Natural killer cell (primary cell): Measurements from ENCODE around the gene TMEM108. TPM values are rescaled to one million over a fixed set of nuclear protein-coding genes. Genes with fewer than 3 reads are reported as not detected.

Source experiments
- ATAC-seq, 3 donors: fragments of 150-1000 bp in 2 of 3; fragments of 200-7000 bp in 1 of 3; cut with Tn5 transposase; 1 replicate in 1 of 3; 2 replicates in 2 of 3; pipeline ENCODE4 v1.10.0; 2021; ENCODE audit warnings: mild to moderate bottlenecking in 2 of 3, moderate library complexity in 2 of 3
- DNase-seq, 2 donors: peaks; one replicate each; pipeline versions ENCODE4 v3.0.0 to v3.0.0-alpha.2; 2013 to 2021; ENCODE audit warnings: mixed read lengths in 1 of 2
- H3K27ac ChIP-seq: one replicate; pipeline ENCODE4 v1.5.1; 2013; ENCODE audit warnings: mild to moderate bottlenecking, low read length
- H3K27me3 ChIP-seq: one replicate; pipeline ENCODE4 v1.6.1; 2013; ENCODE audit warnings: low read length; ENCODE audit not compliant: control insufficient read depth, insufficient read depth
- H3K36me3 ChIP-seq: one replicate; pipeline ENCODE4 v1.6.1; 2013; ENCODE audit warnings: low read length; ENCODE audit not compliant: control insufficient read depth, insufficient read depth
- H3K4me1 ChIP-seq: one replicate; pipeline ENCODE4 v1.6.1; 2013; ENCODE audit warnings: low read length; ENCODE audit not compliant: control insufficient read depth, insufficient read depth
- H3K4me3 ChIP-seq: one replicate; pipeline ENCODE4 v1.5.1; 2013; ENCODE audit warnings: low read length
- H3K9me3 ChIP-seq: one replicate; pipeline ENCODE4 v1.6.1; 2013; ENCODE audit warnings: low read length; ENCODE audit not compliant: control insufficient read depth, insufficient read depth
- H3K27ac Mint-ChIP-seq, 2 donors: one replicate each; pipeline ENCODE4 v1.8.0; 2022; ENCODE audit warnings: mild to moderate bottlenecking in 2 of 2, mixed read lengths in 2 of 2, moderate library complexity in 1 of 2
- H3K27me3 Mint-ChIP-seq, 2 donors: one replicate each; pipeline ENCODE4 v1.8.0; 2022; ENCODE audit warnings: low read depth in 2 of 2, mixed read lengths in 2 of 2
- H3K36me3 Mint-ChIP-seq: one replicate; pipeline ENCODE4 v1.8.0; 2022; ENCODE audit warnings: mixed read lengths
- H3K4me1 Mint-ChIP-seq, 2 donors: one replicate each; pipeline ENCODE4 v1.8.0; 2022; ENCODE audit warnings: mixed read lengths in 2 of 2
- H3K4me3 Mint-ChIP-seq: one replicate; pipeline ENCODE4 v1.8.0; 2022; ENCODE audit warnings: mild to moderate bottlenecking, moderate library complexity, mixed read lengths
- H3K9me3 Mint-ChIP-seq, 2 donors: one replicate each; pipeline ENCODE4 v1.8.0; 2022; ENCODE audit warnings: mixed read lengths in 2 of 2
- WGBS: methylation state at CpG from one replicate; pipeline ENCODE4 v1.1.7; 2013; ENCODE audit warnings: missing lambda C conversion rate; ENCODE audit not compliant: insufficient coverage; 5-methylcytosine and 5-hydroxymethylcytosine counted together
- intact Hi-C: fragments of 100-400 bp; cut with micrococcal nuclease; formaldehyde crosslinking; loops from one replicate; pipeline ENCODE4 v1.14.2; 2022
- total RNA-seq, 4 donors: library from RNA; stranded (reverse); fragments of 120-200 nt in 1 of 4; gene quantifications; one replicate each; pipeline versions ENCODE4 v1.2.3 to v1.2.4, GENCODE V29; 2013 to 2022
- TF ChIP-seq, protein P1 (sequence below): fragments of 200-600 bp; IDR thresholded peaks from one replicate; pipeline ENCODE4 v1.8.0; 2022; ENCODE audit warnings: antibody characterized with exemption

The TMEM108 gene
- total RNA-seq, 3 donors from 2014 or later (not counting 1 experiment from before 2014, with no cell fraction given), result not detected

DNA sequence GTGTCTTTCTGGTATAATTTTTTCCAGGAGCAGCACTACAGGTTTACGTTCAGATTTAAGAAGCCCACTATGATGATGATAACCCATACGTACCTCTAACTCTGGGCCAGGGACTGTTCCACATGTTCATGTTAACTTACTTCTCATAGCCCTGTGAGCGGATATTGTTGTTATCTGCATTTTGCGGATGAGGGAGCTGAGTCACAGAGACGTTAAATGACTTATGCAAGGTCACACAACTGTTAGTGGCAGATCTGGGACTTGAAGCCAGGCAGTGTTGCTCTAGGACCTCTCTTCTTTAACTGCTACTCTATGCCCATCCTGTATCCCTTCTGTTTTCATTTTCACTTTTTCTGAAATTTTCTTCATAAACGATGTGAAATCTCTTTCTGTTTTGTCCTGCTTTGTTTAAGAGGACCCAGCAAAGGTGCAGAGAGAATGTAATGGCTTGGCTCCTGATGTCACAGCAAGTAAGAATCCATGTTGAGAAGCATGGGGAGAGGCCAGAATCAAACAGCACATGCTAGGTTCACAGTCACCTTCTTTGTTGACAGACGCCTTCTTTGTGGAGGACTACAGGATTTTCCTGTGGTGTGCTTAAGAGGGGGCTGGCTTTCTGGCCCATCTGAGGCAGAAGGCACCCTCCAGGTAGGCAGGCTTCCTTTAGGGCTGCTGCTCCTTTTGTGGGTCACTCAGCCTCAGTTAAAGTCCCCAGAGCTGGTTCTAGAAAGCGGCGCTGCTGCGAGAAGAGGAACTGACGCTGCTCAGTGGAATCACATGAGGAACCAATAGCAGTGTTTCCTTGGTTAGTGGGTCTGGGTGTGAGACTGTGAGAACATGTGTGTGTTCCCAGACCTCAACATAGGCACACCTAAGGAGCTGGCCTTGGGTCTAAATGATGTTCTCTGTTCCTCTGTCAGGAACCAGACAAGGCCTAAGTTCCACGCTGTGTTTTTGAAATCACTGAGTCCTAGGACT, 121.6 kb downstream of the TMEM108 start:
- no peak for DNase-seq
- H3K4me1 Mint-ChIP-seq, result no peaks in the 10 kb centered on the region
- peaks cover 2 to 5% of the 10 kb centered on the region in 2 donors for H3K9me3 Mint-ChIP-seq
- no peak overlapping the region for H3K4me3 Mint-ChIP-seq
- TF ChIP-seq, protein P1, sequence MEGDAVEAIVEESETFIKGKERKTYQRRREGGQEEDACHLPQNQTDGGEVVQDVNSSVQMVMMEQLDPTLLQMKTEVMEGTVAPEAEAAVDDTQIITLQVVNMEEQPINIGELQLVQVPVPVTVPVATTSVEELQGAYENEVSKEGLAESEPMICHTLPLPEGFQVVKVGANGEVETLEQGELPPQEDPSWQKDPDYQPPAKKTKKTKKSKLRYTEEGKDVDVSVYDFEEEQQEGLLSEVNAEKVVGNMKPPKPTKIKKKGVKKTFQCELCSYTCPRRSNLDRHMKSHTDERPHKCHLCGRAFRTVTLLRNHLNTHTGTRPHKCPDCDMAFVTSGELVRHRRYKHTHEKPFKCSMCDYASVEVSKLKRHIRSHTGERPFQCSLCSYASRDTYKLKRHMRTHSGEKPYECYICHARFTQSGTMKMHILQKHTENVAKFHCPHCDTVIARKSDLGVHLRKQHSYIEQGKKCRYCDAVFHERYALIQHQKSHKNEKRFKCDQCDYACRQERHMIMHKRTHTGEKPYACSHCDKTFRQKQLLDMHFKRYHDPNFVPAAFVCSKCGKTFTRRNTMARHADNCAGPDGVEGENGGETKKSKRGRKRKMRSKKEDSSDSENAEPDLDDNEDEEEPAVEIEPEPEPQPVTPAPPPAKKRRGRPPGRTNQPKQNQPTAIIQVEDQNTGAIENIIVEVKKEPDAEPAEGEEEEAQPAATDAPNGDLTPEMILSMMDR, result no peak
- no peaks in the 10 kb centered on the region for H3K27me3 Mint-ChIP-seq
- Histone ChIP-seq H3K36me3 (no peaks in the 10 kb centered on the region), H3K4me3 (no peak overlapping the region), H3K9me3 (no peaks in the 10 kb centered on the region), H3K27ac (no peak overlapping the region), H3K27me3 (no peaks in the 10 kb centered on the region), H3K4me1 (no peaks in the 10 kb centered on the region)
- intact Hi-C loops, result no loop called here
- ATAC-seq, result no peak
- WGBS, result 81% methylated on average over 12 of the region's 12 CpGs
- H3K36me3 Mint-ChIP-seq, result no peaks in the 10 kb centered on the region
- no peak overlapping the region for H3K27ac Mint-ChIP-seq

DNA sequence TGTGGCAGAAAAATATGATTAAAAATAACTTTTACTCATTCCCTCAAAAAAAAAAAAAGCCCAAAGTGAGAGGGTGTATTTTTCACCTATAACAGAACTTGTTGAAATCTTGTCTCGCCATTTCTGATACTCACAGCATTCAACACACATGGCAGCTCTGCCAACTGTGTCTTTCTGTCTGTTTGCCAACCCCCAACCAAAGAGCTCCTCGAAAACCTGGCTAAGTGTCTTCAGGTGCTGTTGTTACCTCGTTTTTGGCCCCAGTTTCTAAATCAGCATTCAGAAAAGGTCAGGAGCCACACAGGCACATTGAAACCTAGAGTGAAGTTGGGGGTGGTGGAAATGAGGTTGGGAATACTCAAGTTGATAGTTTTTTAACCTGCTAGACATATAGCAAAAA, 123.5 kb downstream of the TMEM108 start:
- DNase-seq, result no peak
- no peak for ATAC-seq
- Histone ChIP-seq H3K9me3 (no peaks in the 10 kb centered on the region), H3K27ac (no peak overlapping the region), H3K4me1 (no peaks in the 10 kb centered on the region), H3K27me3 (no peaks in the 10 kb centered on the region), H3K36me3 (no peaks in the 10 kb centered on the region), H3K4me3 (no peak overlapping the region)
- Mint-ChIP-seq H3K27me3 (no peaks in the 10 kb centered on the region), H3K9me3 (no peaks in the 10 kb centered on the region), H3K27ac (no peak overlapping the region), H3K4me3 (no peak overlapping the region), H3K36me3 (no peaks in the 10 kb centered on the region), H3K4me1 (no peaks in the 10 kb centered on the region)
- TF ChIP-seq, protein P1, result no peak
- intact Hi-C loops, result no loop called here
- 84% methylated on average over 3 of the region's 3 CpGs for WGBS

GRCh38 chr3:133162265-133162664, 124.1 kb downstream of the TMEM108 start:
- Histone ChIP-seq H3K36me3 (no peaks in the 10 kb centered on the region), H3K4me1 (no peaks in the 10 kb centered on the region), H3K4me3 (no peak overlapping the region), H3K27me3 (no peaks in the 10 kb centered on the region), H3K9me3 (no peaks in the 10 kb centered on the region), H3K27ac (no peak overlapping the region)
- ATAC-seq, result no peak
- DNase-seq, result no peak
- H3K4me1 Mint-ChIP-seq, result no peaks in the 10 kb centered on the region
- H3K27ac Mint-ChIP-seq, result no peak overlapping the region
- no peak overlapping the region for H3K4me3 Mint-ChIP-seq
- H3K36me3 Mint-ChIP-seq, result no peaks in the 10 kb centered on the region
- H3K27me3 Mint-ChIP-seq, result no peaks in the 10 kb centered on the region
- H3K9me3 Mint-ChIP-seq, result no peaks in the 10 kb centered on the region
- intact Hi-C loops, result no loop called here
- TF ChIP-seq, protein P1, result no peak
